ENCODE results near the gene ANAPC10. TPM values are rescaled to one million over a fixed set of nuclear protein-coding genes. Genes with fewer than 3 reads are reported as not detected.
A peak's percentile ranks its signal among the peaks of the same experiment; 100 is the strongest.

ANAPC10 gene
- total RNA-seq, 5 donors from 2014 or later (not counting 1 experiment from before 2014, with no cell fraction given) = 13.0 to 21.3 (median 16.3) TPM

- Histone ChIP-seq H3K27ac (ENCODE audit: low read length) (no peak overlapping the region), H3K9me3 (no peaks in the 10 kb centered on the region), H3K4me3 (ENCODE audit: control insufficient read depth in 1 of 2, extremely low read depth in 1 of 2, low read length in 1 of 2) (no peak overlapping the region), H3K4me1 (ENCODE audit: control insufficient read depth in 1 of 2, extremely low read depth in 1 of 2, insufficient read depth in 2 of 2, low read length in 2 of 2) (peaks cover 0 to 5% of the 10 kb centered on the region in 2 experiments), H3K27me3 (replicated peaks in 1 of 2; ENCODE audit: control insufficient read depth in 2 of 2, extremely low read depth in 1 of 2, insufficient read depth in 2 of 2, low read length in 1 of 2) (no peaks in the 10 kb centered on the region), H3K36me3 (ENCODE audit: control insufficient read depth in 2 of 2, extremely low read depth in 1 of 2, insufficient read depth in 1 of 2, low read length in 1 of 2) (peaks cover 0 to 15% of the 10 kb centered on the region in 2 donors)
- H3K36me3 Mint-ChIP-seq = peaks cover 38% of the 10 kb centered on the region
- peak overlapping the region; percentile 62 to 75 for H3K27ac Mint-ChIP-seq
- no peaks in the 10 kb centered on the region for H3K9me3 Mint-ChIP-seq
- ChIA-PET POLR2A (interaction anchor here in 1 of 2 donors (0.6 kb wide), 1 partner anchor 1597 kb away, joined by 9 read pairs; no protein-coding TSS in a partner anchor), CTCF (no interaction called here)
- peaks cover 26 to 55% (median 50%) of the 10 kb centered on the region in 3 donors for H3K4me1 Mint-ChIP-seq
- DNase-seq (no peak), ATAC-seq (replicated peaks in 1 of 4) (peak in 1 of 4 experiments; percentile 25)
- no peaks in the 10 kb centered on the region for H3K27me3 Mint-ChIP-seq
- H3K4me3 Mint-ChIP-seq = no peak overlapping the region
These were observed 32.1 kb upstream of the ANAPC10 start for GRCh38 chr4:145130130-145130529.

GRCh38 chr4:145125396-145125795 is 27.4 kb upstream of the ANAPC10 start:
- no peaks in the 10 kb centered on the region for H3K27me3 ChIP-seq (replicated peaks in 1 of 2; ENCODE audit: control insufficient read depth in 2 of 2, extremely low read depth in 1 of 2, insufficient read depth in 2 of 2, low read length in 1 of 2)
- no peaks in the 10 kb centered on the region for H3K9me3 ChIP-seq
- H3K4me1 ChIP-seq (ENCODE audit: control insufficient read depth in 1 of 2, extremely low read depth in 1 of 2, insufficient read depth in 2 of 2, low read length in 2 of 2) = peaks cover 0 to 5% of the 10 kb centered on the region in 2 experiments
- Mint-ChIP-seq H3K4me1 (peaks cover 0 to 18% (median 17%) of the 10 kb centered on the region in 3 donors), H3K36me3 (peaks cover 49% of the 10 kb centered on the region), H3K27ac (peak overlapping the region; percentile 64 to 89), H3K4me3 (peak overlapping the region in 1 of 3 donors; percentile 17), H3K9me3 (no peaks in the 10 kb centered on the region), H3K27me3 (no peaks in the 10 kb centered on the region)
- WGBS (ENCODE audit: insufficient coverage) = no CpG with 5 or more reads among the region's 2 CpGs
- peak overlapping the region; percentile 75 for H3K27ac ChIP-seq (ENCODE audit: low read length)
- POLR2A ChIA-PET = interaction anchor here in 1 of 2 donors (0.7 kb wide), 1 partner anchor 45 kb away, joined by 3 read pairs; no protein-coding TSS in a partner anchor
- DNase-seq = no peak
- H3K4me3 ChIP-seq (ENCODE audit: control insufficient read depth in 1 of 2, extremely low read depth in 1 of 2, low read length in 1 of 2) = no peak overlapping the region
- H3K36me3 ChIP-seq (ENCODE audit: control insufficient read depth in 2 of 2, extremely low read depth in 1 of 2, insufficient read depth in 1 of 2, low read length in 1 of 2) = peaks cover 0 to 47% of the 10 kb centered on the region in 2 donors
- CTCF ChIA-PET = no interaction called here
- ATAC-seq (replicated peaks in 1 of 4) = no peak

GRCh38 chr4:145108128-145108527 is 10.1 kb upstream of the ANAPC10 start:
- ChIA-PET POLR2A (interaction anchor here in 1 of 2 donors (0.5 kb wide), 1 partner anchor 10 kb away, joined by 3 read pairs; no protein-coding TSS in a partner anchor), CTCF (interaction anchor here in 1 of 2 donors (0.5 kb wide), 1 partner anchor 74 kb away, joined by 6 read pairs; no protein-coding TSS in a partner anchor)
- H3K27me3 Mint-ChIP-seq = no peaks in the 10 kb centered on the region
- Histone ChIP-seq H3K4me1 (ENCODE audit: control insufficient read depth in 1 of 2, extremely low read depth in 1 of 2, insufficient read depth in 2 of 2, low read length in 2 of 2) (peaks cover 0 to 3% of the 10 kb centered on the region in 2 experiments), H3K27ac (ENCODE audit: low read length) (no peak overlapping the region), H3K36me3 (ENCODE audit: control insufficient read depth in 2 of 2, extremely low read depth in 1 of 2, insufficient read depth in 1 of 2, low read length in 1 of 2) (peaks cover 0 to 67% of the 10 kb centered on the region in 2 donors), H3K9me3 (no peaks in the 10 kb centered on the region), H3K4me3 (ENCODE audit: control insufficient read depth in 1 of 2, extremely low read depth in 1 of 2, low read length in 1 of 2) (no peak overlapping the region), H3K27me3 (replicated peaks in 1 of 2; ENCODE audit: control insufficient read depth in 2 of 2, extremely low read depth in 1 of 2, insufficient read depth in 2 of 2, low read length in 1 of 2) (no peaks in the 10 kb centered on the region)
- no peak overlapping the region for H3K4me3 Mint-ChIP-seq
- peaks cover 45% of the 10 kb centered on the region for H3K36me3 Mint-ChIP-seq
- DNase-seq = no peak
- peaks cover 7 to 19% (median 16%) of the 10 kb centered on the region in 3 donors for H3K4me1 Mint-ChIP-seq
- ATAC-seq (replicated peaks in 1 of 4) = no peak
- no peaks in the 10 kb centered on the region for H3K9me3 Mint-ChIP-seq
- no peak overlapping the region for H3K27ac Mint-ChIP-seq

DNA sequence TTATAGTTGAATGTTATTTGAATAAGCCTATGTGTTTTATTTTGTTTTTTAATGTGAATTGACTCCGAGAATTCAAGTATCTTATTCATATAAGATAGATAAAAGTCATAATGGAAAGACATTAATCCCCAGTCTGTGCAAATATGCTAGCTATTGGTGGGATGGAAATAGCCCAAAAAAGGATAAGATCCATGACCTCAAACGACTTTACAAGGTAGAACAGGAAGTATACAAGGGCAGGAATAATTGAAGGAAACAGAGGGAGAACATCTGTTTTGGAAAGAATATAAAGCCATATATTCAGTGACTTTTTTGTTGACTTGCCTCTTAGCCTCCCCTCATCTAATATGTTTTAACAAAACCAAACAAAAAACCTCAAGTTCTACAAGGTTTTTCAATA is 9.1 kb upstream of the ANAPC10 start:
- H3K27me3 Mint-ChIP-seq = no peaks in the 10 kb centered on the region
- H3K27ac Mint-ChIP-seq = no peak overlapping the region
- Histone ChIP-seq H3K36me3 (ENCODE audit: control insufficient read depth in 2 of 2, extremely low read depth in 1 of 2, insufficient read depth in 1 of 2, low read length in 1 of 2) (peaks cover 0 to 57% of the 10 kb centered on the region in 2 donors), H3K4me3 (ENCODE audit: control insufficient read depth in 1 of 2, extremely low read depth in 1 of 2, low read length in 1 of 2) (no peak overlapping the region), H3K9me3 (no peaks in the 10 kb centered on the region), H3K27ac (ENCODE audit: low read length) (no peak overlapping the region), H3K4me1 (ENCODE audit: control insufficient read depth in 1 of 2, extremely low read depth in 1 of 2, insufficient read depth in 2 of 2, low read length in 2 of 2) (peaks cover 3 to 8% of the 10 kb centered on the region in 2 experiments), H3K27me3 (replicated peaks in 1 of 2; ENCODE audit: control insufficient read depth in 2 of 2, extremely low read depth in 1 of 2, insufficient read depth in 2 of 2, low read length in 1 of 2) (no peaks in the 10 kb centered on the region)
- H3K4me3 Mint-ChIP-seq = no peak overlapping the region
- H3K4me1 Mint-ChIP-seq = peaks cover 0 to 15% (median 14%) of the 10 kb centered on the region in 3 donors
- CTCF ChIA-PET = no interaction called here
- POLR2A ChIA-PET = no interaction called here
- WGBS (ENCODE audit: insufficient coverage) = no CpG with 5 or more reads among the region's 2 CpGs
- DNase-seq (no peak), ATAC-seq (replicated peaks in 1 of 4) (no peak)
- peaks cover 35% of the 10 kb centered on the region for H3K36me3 Mint-ChIP-seq
- no peaks in the 10 kb centered on the region for H3K9me3 Mint-ChIP-seq

- no peaks in the 10 kb centered on the region for H3K9me3 ChIP-seq
- H3K4me1 Mint-ChIP-seq = peaks cover 14 to 33% (median 33%) of the 10 kb centered on the region in 3 donors
- no peaks in the 10 kb centered on the region for H3K27me3 ChIP-seq (replicated peaks in 1 of 2; ENCODE audit: control insufficient read depth in 2 of 2, extremely low read depth in 1 of 2, insufficient read depth in 2 of 2, low read length in 1 of 2)
- peaks cover 6 to 23% of the 10 kb centered on the region in 2 experiments for H3K4me1 ChIP-seq (ENCODE audit: control insufficient read depth in 1 of 2, extremely low read depth in 1 of 2, insufficient read depth in 2 of 2, low read length in 2 of 2)
- ChIA-PET CTCF (interaction anchor here (0.5 to 1.1 kb wide), 4 partner anchors 10 to 514 kb away, joined by 3 read pairs; no protein-coding TSS in a partner anchor), POLR2A (interaction anchor here (0.6 to 1.2 kb wide), 4 partner anchors 17 to 76 kb away, joined by 3 to 5 read pairs (median 4); no protein-coding TSS in a partner anchor)
- H3K36me3 ChIP-seq (ENCODE audit: control insufficient read depth in 2 of 2, extremely low read depth in 1 of 2, insufficient read depth in 1 of 2, low read length in 1 of 2) = peaks cover 0 to 26% of the 10 kb centered on the region in 2 donors
- no peak overlapping the region for H3K27ac Mint-ChIP-seq
- H3K27ac ChIP-seq (ENCODE audit: low read length) = no peak overlapping the region
- ATAC-seq (replicated peaks in 1 of 4) (no peak), DNase-seq (no peak)
- H3K27me3 Mint-ChIP-seq = no peaks in the 10 kb centered on the region
- no peak overlapping the region for H3K4me3 ChIP-seq (ENCODE audit: control insufficient read depth in 1 of 2, extremely low read depth in 1 of 2, low read length in 1 of 2)
- no peaks in the 10 kb centered on the region for H3K9me3 Mint-ChIP-seq
- WGBS (ENCODE audit: insufficient coverage) = no CpG with 5 or more reads among the region's 3 CpGs
- peaks cover 12% of the 10 kb centered on the region for H3K36me3 Mint-ChIP-seq
- no peak overlapping the region for H3K4me3 Mint-ChIP-seq
These were observed 5.5 kb upstream of the ANAPC10 start for GRCh38 chr4:145103496-145103895.

DNA sequence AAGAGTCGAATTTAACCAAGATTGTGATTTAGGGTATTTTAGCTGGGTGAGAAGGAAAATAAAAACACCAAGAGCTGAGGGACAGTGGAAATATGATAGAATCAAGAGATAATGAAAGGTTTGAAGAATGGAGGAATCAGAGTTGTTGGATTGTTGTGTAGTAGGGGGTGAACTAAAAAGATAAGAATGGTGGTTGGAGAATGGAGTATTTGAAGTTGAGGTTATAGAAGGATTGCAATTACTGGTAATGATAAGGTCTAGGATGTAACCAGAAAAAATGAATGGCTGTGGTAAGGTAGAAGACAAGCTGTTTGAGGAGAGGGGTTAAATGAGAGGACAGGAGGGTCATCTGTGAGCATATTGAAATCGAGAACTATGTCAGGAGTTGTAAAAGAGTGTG is 4.6 kb upstream of the ANAPC10 start:
- no peaks in the 10 kb centered on the region for H3K9me3 ChIP-seq
- no peak for ATAC-seq (replicated peaks in 1 of 4)
- no peaks in the 10 kb centered on the region for H3K27me3 ChIP-seq (replicated peaks in 1 of 2; ENCODE audit: control insufficient read depth in 2 of 2, extremely low read depth in 1 of 2, insufficient read depth in 2 of 2, low read length in 1 of 2)
- H3K4me1 Mint-ChIP-seq = peaks cover 19 to 37% (median 37%) of the 10 kb centered on the region in 3 donors
- peaks cover 7% of the 10 kb centered on the region for H3K36me3 Mint-ChIP-seq
- peaks cover 7 to 23% of the 10 kb centered on the region in 2 experiments for H3K4me1 ChIP-seq (ENCODE audit: control insufficient read depth in 1 of 2, extremely low read depth in 1 of 2, insufficient read depth in 2 of 2, low read length in 2 of 2)
- H3K4me3 ChIP-seq (ENCODE audit: control insufficient read depth in 1 of 2, extremely low read depth in 1 of 2, low read length in 1 of 2) = no peak overlapping the region
- no peaks in the 10 kb centered on the region for H3K27me3 Mint-ChIP-seq
- 90% methylated on average over 1 of the region's 2 CpGs for WGBS (ENCODE audit: insufficient coverage)
- H3K27ac Mint-ChIP-seq = no peak overlapping the region
- DNase-seq = no peak
- POLR2A ChIA-PET = interaction anchor here in 1 of 2 donors (1.2 kb wide), 1 partner anchor 18 kb away, joined by 3 read pairs; no protein-coding TSS in a partner anchor
- H3K9me3 Mint-ChIP-seq = no peaks in the 10 kb centered on the region
- H3K27ac ChIP-seq (ENCODE audit: low read length) = no peak overlapping the region
- CTCF ChIA-PET = interaction anchor here in 1 of 2 donors (1.1 kb wide), 1 partner anchor 9 kb away, joined by 3 read pairs; no protein-coding TSS in a partner anchor
- H3K4me3 Mint-ChIP-seq = no peak overlapping the region
- H3K36me3 ChIP-seq (ENCODE audit: control insufficient read depth in 2 of 2, extremely low read depth in 1 of 2, insufficient read depth in 1 of 2, low read length in 1 of 2) = peaks cover 0 to 17% of the 10 kb centered on the region in 2 donors
